Activated CD8-positive, alpha-beta memory T cell treated with anti-CD3 and anti-CD28 coated beads, Interleukin-2, amount 50 U/mL, for 4 hours (primary cell): ENCODE measurements around the gene SMIM14.
A peak's percentile ranks its signal among the peaks of the same experiment; 100 is the strongest.
"Not testable (repeated sequence)": the region's sequence is repeated elsewhere in the genome, so short reads cannot be mapped to it uniquely, and the experiment has no call there.

Experiments
- DNase-seq: peaks from one replicate; pipeline ENCODE4 v3.0.0-alpha.2; 2020

Gene SMIM14

DNA sequence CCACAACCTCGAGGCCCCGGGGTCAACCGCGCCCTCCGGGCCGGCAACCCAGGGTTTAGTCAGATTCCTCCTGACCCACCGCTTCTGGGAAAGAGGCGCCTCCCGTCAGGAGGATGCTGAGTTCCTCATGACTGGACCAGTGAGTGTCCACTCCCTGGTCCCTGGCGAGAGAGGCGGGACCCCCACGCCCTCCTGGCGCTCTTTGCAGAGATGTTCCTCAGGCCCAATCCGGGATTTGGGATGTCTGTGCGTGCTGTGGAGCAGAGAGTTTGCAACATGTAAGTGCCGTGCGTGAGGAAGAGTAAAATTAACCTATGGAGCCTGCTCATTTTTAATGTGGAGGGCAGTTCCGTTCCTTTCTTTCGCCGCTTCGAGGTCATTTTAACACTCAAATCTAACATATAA, 110.6 kb downstream of the SMIM14 start:
- no peak for DNase-seq

DNA sequence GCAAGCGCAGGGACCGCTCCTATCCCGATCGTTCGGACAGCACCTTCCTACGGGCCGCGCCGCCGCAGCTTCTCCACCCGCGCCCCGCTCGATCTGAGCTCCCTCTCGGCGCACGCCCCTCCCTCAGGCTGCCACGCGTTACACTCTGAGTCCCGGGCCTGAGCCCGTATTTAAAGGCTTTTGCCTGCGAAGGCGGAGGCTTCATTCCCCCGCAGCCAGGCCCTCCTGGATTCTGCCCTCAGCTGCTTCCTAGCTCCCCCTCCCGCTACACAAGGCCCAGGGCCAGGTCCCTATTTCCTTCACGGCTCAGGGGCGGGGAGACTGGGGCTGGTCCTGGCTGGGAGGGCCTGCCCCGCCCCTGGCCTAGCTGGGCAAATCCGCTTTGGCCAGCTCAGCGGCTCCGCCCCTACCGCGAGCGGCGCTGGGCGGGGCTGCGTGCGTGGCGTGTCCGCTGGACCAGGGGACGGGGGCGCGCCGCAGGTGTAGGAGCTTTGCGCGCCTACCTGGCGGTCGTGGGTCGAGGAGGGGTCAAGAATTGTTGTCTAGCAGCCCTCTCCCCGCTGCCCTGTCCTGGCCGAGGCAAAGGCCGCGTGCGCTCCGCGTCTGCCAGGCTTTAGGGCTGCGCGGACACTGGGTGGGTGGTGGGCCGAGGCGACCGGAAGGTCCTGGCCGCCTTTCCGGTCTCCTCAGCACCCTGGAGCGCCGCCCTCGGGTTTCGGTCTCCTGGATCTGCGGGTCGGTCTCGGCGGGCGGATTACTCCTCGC, 111.2 kb downstream of the SMIM14 start, which contains the start of gene UGDH:
TSS of gene UGDH (minus strand) at position 144 of the 765 bp plus-strand sequence. CDS start 5,927 bp downstream, outside the sequence.
- peak; percentile 91 for DNase-seq

DNA sequence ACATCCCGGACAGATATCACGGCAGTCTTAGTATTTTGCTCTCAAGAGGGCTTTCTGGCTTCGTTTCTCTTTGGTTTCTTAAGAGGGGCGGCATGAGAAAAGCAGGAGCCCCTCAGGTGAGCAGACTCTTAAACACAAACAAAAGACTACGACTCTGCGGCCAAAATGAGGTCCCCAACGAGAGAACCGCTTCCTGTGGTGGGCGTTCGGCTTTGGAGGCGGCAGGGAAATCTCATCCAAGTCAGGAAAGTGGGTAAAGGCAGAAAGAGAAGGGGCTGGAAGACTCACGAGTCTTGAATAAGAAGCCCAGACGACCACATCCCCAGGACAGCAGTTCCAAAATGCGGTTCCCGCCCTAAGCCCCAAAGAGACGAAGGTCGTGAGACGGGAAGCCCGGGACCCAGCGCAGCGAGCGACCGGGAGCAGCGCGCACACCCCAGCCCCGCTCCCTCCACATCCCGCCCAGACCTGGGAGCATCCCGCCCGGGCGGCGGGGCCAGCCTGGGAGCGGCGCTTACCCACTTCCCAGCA, 111.8 kb downstream of the SMIM14 start:
- peak; percentile 17 for DNase-seq

DNA sequence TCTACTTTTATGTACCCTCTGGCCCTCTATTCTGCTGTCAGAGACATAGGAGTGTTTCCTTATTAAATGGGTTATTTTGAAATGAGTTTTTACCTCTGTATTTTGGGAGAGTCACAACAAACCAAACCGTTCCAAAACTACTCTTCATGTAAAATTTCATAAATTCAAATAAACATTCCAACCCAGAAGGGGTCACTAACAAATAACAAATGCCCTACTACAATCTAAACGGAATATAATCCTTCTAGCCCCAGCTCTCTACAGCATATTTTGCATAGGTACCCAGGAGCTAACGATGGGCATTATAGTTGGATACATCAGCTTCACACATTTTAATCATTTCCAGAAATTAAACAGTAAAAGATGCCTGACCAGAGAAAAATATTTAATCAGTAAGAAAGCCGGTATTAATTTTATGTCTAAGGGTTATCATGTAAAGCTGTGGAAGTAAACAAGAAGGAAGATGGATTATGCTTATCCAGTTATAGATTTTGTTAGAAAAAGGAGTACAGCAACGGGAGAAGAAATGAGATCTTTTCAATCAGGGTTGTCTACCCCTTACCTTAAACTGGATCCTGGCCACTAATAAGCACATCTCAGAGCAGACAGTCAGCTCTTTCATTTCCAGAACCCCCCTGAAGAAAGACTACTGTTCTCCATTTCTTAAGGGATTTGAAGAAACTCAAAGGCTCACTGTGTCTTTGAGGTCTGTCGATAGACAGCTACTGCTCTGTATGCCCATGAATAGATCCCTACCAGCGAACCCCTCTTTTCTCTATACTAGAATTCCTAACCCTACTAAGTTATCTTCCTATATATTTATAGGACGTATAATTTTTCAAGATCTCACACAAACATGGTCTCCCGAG, 112.6 kb downstream of the SMIM14 start:
- no peak for DNase-seq

DNA sequence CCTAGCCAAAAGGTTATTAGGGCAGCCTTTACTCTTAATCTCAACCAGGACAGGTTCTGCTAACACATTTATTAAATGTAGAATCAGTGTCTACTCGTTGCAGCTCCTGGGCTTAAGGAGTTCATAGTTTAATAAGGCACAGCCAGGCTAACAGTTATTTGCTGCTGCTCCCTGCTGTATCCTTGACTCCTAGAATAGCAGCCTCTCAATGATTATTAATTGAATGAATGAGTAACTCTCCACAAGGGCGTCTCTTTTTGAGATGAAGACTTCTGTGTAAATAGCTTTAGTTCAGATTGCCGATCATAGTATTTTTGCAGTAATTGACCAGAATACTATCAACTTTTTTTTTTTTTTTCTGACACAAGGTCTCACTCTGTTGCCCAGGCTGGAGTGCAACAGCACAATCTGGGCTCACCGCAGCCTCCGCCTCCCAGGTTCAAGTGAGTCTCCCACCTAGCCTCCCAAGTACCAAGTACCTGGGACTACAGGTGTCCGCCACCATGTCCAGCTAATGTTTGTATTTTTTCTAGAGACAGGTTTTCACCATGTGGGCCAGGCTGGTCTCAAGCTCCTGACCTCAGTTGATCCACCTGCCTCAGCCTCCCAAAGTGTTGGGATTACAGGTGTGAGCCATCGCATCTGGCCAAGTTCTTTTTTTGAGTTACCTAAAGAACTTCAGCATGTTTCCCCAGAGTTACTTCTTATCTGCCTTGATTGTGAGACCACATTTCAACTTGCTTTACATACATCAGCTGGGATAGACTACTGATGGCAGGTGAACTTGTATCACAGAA, 114.3 kb downstream of the SMIM14 start:
- no peak for DNase-seq

DNA sequence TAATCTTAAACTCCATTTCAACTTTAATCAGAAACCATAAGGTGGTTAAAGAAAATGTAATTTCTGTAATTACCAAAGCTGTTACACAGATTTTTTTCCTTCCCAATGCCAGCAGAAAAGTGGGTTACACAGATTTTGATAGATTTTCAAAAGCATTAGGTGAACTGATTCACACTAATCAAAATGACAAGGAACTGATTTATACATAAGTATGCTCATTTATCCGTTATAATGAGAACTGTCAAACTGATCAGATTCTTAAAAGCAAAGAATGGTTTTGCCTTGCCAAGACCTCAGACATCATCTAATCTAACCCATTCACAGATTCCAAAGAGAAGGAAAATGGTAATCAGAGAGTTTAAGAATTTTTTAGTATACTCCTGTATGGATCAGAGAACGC, 116.6 kb downstream of the SMIM14 start:
- no peak for DNase-seq

DNA sequence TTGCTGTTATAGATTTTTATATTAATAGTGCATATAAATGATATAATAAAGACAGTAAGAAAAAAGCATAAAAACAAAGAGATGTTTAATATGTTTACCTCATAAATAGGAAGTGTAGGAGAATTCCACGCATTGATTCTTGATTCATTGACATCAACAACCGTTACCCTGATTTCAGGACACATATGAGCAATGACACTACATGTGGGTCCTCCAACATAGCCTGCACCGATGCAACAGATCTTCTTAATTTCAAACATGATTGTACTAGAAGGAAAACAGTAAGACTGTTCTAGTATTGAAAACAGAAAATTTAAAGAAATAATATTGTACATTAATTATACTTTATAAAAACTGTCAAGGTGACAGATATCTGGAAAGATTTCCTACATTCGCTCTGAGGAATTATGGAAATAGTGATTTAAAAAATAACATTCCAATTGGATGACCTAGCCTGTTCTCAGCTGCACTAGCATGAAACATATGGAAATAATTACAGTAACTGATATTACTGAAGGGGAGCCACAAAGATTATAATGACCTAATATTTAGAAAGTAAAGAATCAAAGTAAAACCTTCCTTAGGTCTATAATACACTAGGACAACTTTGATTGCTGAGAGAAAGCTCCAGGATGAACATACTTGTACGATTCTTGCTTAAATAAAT, 117.3 kb downstream of the SMIM14 start:
- DNase-seq, result no peak

DNA sequence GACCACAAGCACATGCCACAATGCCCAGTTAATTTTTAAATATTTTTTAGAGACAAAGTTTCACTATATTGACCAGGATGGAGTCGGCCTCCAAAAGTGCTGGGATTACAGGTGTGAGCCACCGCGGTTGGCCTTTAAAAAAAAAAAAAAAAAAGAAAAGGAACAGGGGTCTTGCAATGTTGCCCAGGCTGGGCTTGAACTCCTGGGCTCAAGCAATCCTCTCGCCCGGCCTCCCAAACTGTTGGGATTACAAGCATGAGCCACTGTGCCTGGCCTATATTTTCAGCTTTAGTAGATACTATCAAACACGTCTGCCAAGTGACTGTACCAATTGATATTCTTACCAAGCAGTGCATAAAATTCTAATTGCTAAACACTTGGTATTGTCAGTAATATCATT, 120.2 kb downstream of the SMIM14 start:
- no peak for DNase-seq

DNA sequence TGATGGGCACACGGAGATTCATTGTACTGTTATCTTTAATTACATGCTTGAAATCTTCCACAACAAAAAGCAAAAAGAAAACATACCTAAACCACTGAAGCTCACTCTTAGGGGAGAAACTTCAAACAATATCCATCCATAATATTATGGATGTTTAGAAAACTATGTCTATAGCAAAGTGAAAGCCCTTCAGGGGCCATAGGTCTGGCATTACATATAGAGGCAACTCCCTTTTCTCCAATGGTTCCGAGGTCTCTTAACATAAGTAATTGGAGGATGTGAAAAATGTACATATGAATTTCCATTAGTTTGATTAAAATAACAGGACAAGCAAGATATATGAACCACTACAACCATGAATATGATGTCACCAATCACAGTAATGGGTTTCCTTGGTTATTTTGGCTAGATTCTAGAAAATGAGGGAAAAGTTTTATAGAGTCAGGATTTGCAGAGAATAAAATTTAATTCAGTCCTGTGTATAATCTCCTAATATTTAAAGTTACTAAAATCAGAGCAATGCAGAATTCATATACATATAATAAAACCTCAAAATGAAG, 122.2 kb downstream of the SMIM14 start:
- no peak for DNase-seq

DNA sequence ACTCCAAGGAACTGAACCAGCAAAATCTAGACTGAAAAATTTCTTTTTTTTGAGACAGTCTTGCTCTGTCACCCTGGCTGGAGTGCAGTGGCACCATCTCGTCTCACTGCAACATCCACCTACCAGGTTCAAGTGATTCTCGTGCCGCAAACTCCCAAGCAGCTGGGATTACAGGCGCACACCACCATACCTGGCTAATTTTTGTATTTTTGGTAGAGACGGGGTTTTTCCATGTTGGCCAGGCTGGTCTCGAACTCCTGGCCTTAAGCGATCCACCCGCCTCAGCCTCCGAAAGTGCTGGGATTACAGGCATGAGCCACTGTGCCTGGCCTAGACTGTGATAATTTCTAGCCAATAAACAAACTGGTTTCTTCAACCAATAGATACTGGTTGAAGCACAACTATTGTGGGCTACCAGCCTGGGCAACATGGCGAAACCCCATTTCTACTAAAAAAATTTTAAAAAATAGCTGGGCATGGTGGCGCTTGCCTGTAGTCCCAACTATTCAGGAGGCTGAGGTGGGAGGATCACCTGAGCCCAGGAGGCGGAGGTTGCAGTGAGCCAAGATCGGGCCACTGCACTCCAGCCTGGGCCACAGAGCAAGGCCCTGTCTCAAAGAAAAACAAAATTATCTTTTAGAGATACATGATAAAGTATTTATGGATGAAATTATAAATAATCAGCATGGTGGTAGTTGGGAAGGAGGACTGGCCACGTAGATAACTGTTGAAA, 122.8 kb downstream of the SMIM14 start:
- DNase-seq, result not testable (repeated sequence)

DNA sequence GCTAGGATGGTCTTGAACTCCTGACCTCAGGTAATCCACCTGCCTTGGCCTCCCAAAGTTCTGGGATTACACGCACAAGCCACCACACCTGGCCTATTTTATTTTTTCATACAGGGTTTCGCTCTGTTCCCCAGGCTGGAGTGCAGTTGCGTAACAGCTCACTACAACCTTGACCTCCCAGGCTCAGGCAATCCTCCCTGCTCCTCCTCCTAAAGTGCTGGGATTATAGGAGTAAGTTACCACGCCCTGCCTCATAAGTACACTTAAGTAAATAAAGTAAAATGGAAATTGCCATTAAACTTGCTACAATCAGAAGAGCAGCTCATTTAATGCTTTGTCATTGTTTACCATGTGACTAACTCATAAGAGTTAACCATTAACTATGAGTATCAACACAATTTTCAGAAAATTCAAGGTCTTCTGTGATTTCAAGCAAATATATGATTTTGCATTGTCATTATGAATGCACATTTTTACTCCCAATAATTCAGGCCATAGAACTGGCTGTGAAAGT, 123.7 kb downstream of the SMIM14 start:
- DNase-seq, result no peak

DNA sequence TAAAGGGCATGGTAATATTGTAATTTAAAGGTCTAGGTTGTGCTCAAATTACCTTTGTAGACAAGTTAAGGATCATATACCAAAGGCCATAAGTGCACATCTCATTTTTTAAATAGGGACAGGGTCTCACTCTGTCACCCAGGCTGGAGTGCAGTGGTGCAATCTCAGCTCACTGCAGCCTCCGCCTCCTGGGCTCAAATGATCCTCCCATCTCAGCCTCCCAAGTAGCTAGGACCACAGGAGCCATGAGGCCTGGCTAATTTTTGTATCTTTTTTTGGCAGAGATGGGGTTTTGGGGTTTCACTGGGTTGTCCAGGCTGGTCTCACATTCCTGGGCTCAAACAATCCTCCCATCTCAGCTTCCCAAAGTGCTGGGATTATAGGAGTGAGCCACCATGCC, 124.4 kb downstream of the SMIM14 start:
- not testable (repeated sequence) for DNase-seq

DNA sequence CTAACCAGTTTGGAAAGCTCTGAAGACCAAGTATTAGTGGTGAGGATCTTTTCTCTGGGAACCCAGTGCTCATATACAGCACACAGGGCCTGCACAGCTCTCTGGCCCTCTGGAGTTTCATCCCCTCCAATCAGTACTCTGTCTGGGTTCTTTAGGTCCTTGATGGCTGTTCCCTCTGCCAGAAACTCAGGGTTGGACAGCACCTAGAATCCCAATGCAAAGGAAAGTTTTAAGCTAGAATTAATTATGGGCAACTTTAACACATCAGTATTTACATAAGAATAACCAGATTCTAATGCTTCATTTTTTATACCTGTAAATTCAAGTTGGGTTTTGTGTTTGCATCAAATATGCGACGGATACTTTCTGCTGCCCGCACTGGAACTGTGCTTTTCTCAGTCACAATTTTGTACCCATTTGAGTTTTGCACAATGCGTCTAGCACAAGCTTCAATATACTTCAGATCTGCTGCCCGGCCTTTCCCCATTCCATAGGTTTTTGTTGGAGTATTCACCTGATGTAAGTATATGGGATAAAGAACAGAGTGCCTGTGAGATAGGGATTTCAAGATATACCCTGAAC, 128.2 kb downstream of the SMIM14 start:
- no peak for DNase-seq

DNA sequence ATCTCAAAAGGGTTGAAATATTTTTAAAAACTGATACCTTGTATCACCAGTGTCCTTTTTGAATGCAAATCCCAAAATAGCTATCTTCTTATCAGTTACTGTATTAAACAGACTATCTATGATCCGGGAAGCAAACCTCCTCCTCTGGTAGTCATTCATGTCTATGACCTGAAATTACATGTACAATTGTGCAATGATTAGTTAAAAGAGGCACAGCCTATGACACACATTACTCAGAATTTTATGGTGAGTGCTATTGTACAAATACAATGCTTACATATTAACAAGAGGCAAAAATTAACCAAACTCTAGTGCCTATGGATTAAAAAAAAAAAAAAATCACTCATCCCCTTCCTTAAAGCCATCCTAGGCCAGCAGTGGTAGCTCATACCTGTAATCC, 133.1 kb downstream of the SMIM14 start:
- no peak for DNase-seq

DNA sequence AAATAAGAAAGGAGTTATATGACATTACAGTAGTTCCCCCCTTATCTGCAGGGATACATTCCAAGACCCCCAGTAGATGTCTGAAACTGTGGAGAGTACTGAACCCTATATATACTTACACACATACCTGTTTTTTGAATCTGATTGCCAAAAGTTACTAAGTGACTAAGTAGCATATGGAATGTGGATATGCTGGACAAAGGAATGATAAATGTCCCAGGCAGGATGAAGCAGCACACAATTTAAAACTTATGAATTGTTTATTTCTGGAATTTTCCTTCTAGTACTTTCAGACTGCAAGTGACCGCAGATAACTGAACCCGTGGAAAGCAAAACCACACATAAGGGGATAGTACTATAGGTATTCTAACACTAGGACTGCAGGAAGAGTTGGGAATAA, 134.1 kb downstream of the SMIM14 start:
- no peak for DNase-seq

DNA sequence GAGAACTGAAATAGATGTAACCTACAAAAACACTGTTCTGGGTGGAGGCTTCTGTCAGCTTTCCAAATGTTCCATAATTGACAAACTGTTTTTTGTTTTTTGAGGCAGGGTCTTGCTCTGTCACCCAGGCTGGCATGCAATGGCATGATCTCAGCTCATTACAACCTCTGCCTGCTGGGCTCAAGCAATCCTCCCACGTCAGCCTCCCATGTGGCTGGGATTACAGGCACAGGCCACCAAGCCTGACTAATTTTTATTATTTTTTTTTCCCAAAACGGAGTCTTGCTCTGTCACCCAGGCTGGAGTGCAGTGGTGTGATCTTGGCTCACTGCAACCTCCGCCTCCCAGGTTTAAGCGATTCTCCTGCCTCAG, 136.0 kb downstream of the SMIM14 start:
- not testable (repeated sequence) for DNase-seq

DNA sequence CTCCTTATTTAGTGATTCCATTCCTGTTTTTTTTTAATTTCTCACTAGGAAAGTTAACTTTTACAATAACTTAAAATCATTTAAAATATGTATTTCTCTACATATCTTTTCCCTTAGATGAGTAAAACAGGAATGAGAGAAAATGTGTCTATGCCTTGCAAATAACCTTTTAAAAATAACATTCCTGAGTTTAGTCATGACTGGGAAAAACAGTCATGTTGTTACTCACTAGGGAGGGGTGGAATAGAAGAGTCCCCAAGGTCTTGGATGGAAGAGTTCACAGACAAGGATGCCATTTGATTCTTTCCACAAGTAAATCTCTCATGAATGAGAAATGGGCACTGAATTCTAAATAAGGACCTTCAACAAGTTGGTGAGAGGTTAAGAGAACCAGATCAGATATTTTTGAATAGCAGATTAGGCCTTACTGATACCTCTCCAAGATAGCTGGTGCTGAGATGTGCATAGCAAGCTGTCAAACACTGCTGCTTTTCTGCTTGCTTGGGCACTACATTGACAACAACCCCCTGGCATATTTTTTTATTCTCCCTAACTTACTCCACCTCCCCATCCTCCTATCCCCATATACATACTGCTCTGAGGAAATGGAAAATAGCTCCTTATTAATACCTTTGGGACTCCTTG, 136.5 kb downstream of the SMIM14 start:
- no peak for DNase-seq

DNA sequence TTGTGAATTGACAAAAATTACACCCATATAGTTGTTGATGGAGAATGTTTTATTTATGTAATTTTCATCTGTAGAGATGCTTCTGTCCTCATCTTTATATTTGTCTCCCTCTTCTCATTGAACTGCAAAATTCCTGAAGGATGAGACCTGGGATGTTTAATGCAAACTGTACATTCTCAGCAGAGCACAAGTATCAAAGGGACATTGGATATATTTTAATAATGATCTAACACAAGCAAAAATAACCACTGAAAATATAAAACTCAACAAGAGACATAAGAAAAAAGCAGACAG, 140.0 kb downstream of the SMIM14 start:
- no peak for DNase-seq

DNA sequence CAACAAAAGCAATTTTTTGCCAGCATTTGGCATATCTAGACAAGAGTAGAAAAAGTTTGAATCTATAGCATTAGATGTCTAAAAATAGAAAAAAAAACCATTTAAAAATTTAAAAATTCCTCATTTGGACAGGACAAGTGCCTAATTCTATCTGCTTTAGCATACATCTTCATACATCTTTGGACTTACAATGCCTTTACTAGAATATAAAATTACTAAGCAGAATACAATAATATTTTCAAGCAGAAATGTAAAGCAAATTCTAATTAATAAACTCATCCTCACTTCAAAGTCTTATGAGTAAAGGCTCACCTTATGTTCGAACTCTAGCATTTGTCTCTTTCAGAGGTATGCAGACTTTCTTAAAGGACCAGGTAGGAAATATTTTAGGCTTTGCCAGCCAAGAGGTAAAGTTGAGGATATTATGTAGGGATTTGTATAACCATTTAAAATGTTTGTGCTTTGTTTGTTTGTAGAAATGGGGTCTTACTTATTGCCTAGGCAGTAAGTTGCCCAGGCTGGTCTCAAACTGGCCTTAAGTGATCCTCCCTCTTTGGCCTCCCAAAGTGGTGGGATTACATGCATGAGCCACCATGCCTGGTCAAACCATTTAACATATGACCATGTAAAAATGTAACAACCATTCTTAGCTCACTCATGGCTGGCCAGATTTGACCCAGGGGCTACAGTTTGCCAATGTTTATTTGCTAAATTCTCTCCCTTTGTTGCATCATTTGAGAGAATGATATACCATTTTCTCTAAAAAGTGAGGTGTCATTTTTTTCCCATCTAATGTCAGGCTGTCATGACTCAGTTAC, 140.5 kb downstream of the SMIM14 start:
- no peak for DNase-seq
